ENCODE data around the gene DUSP10. TPM values are rescaled to one million over a fixed set of nuclear protein-coding genes. Genes with fewer than 3 reads are reported as not detected.

DUSP10 gene
- total RNA-seq, 1 experiment from 2014 or later, result 4.2 TPM

- DNase-seq (ENCODE audit: low spot score), result no peak
Measured at GRCh38 chr1:221714227-221715152, 27.4 kb downstream of the DUSP10 start.

GRCh38 chr1:221712776-221713431 is 29.0 kb downstream of the DUSP10 start:
- DNase-seq (ENCODE audit: low spot score), result no peak

GRCh38 chr1:221712198-221712684 is 29.6 kb downstream of the DUSP10 start:
- no peak for DNase-seq (ENCODE audit: low spot score)

- no peak for DNase-seq (ENCODE audit: low spot score)
Measured at GRCh38 chr1:221711656-221712055, 30.2 kb downstream of the DUSP10 start.

- no peak for DNase-seq (ENCODE audit: low spot score)
Measured at GRCh38 chr1:221711063-221711577, 30.8 kb downstream of the DUSP10 start.

- no peak for DNase-seq (ENCODE audit: low spot score)
Measured at GRCh38 chr1:221709854-221710253, 32.0 kb downstream of the DUSP10 start.

GRCh38 chr1:221708987-221709386 is 32.9 kb downstream of the DUSP10 start:
- DNase-seq (ENCODE audit: low spot score), result peak; percentile 30

- no peak for DNase-seq (ENCODE audit: low spot score)
Measured at GRCh38 chr1:221708076-221708571, 33.8 kb downstream of the DUSP10 start.

- no peak for DNase-seq (ENCODE audit: low spot score)
Measured at GRCh38 chr1:221706876-221707582, 34.9 kb downstream of the DUSP10 start.

GRCh38 chr1:221706191-221706590 is 35.7 kb downstream of the DUSP10 start:
- no peak for DNase-seq (ENCODE audit: low spot score)

GRCh38 chr1:221704306-221704705 is 37.6 kb downstream of the DUSP10 start:
- no peak for DNase-seq (ENCODE audit: low spot score)

GRCh38 chr1:221701570-221702186 is 40.2 kb downstream of the DUSP10 start:
- DNase-seq (ENCODE audit: low spot score), result no peak

- no peak for DNase-seq (ENCODE audit: low spot score)
Measured at GRCh38 chr1:221700948-221701347, 40.9 kb downstream of the DUSP10 start.

GRCh38 chr1:221700536-221700935 is 41.4 kb downstream of the DUSP10 start:
- DNase-seq (ENCODE audit: low spot score), result no peak

- DNase-seq (ENCODE audit: low spot score), result no peak
Measured at GRCh38 chr1:221699978-221700519, 41.8 kb downstream of the DUSP10 start.

GRCh38 chr1:221699577-221699976 is 42.3 kb downstream of the DUSP10 start:
- no peak for DNase-seq (ENCODE audit: low spot score)

GRCh38 chr1:221698579-221699349 is 43.1 kb downstream of the DUSP10 start:
- no peak for DNase-seq (ENCODE audit: low spot score)

- DNase-seq (ENCODE audit: low spot score), result no peak
Measured at GRCh38 chr1:221697923-221698425, 43.9 kb downstream of the DUSP10 start.

- no peak for DNase-seq (ENCODE audit: low spot score)
Measured at GRCh38 chr1:221696718-221697461, 45.0 kb downstream of the DUSP10 start.
